H1 (cell line): Measurements from ENCODE around the gene KRTAP10-8. TPM values are rescaled to one million over a fixed set of nuclear protein-coding genes. Genes with fewer than 3 reads are reported as not detected.
"Not testable (repeated sequence)": the region's sequence is repeated elsewhere in the genome, so short reads cannot be mapped to it uniquely, and the experiment has no call there.

Experiments used
- CTCF ChIA-PET: fragments of 300-600 bp; sonication (Branson Sonifier 250); formaldehyde crosslinking; loops from one replicate; lab custom pipeline; 2021; ENCODE audit not compliant: partially characterized antibody; lab: Charles Lee
- POLR2A ChIA-PET: fragments of 300-600 bp; sonication (Branson Sonifier 250); formaldehyde crosslinking; loops from one replicate; lab custom pipeline; 2021; ENCODE audit warnings: inconsistent platforms; ENCODE audit not compliant: partially characterized antibody; lab: Charles Lee
- DNase-seq, 2 experiments: peaks; one replicate each; pipeline versions ENCODE4 v3.0.0 to v3.0.0-alpha.2; 2010 to 2022; ENCODE audit warnings: low spot score in 2 of 2, low read depth in 1 of 2, mixed read lengths in 1 of 2
- FAIRE-seq: peaks from 2 replicates; lab custom pipeline; 2011; peaks lifted over from hg19 to GRCh38; lab: Jason Lieb, UNC
- H2AFZ ChIP-seq: 2 replicates; pipeline ENCODE4 v1.8.1; 2012; ENCODE audit warnings: low read length, inconsistent platforms
- H2AK5ac ChIP-seq: 2 replicates; pipeline ENCODE4 v1.6.1; 2013; ENCODE audit warnings: low read depth, low read length
- H2BK120ac ChIP-seq: replicated peaks from 2 replicates; pipeline ENCODE3; 2013; ENCODE audit warnings: low read depth, low read length, inconsistent platforms
- H2BK12ac ChIP-seq: 2 replicates; pipeline ENCODE4 v1.6.1; 2013; ENCODE audit warnings: low read depth, low read length
- H2BK15ac ChIP-seq: 2 replicates; pipeline ENCODE4 v1.6.1; 2013; ENCODE audit warnings: low read length
- H2BK20ac ChIP-seq: 2 replicates; pipeline ENCODE4 v1.6.1; 2013; ENCODE audit warnings: low read length
- H2BK5ac ChIP-seq: 2 replicates; pipeline ENCODE4 v1.6.1; 2013; ENCODE audit warnings: low read depth, low read length
- H3K14ac ChIP-seq: 2 replicates; pipeline ENCODE4 v1.6.1; 2013; ENCODE audit warnings: inconsistent platforms; ENCODE audit not compliant: insufficient read length
- H3K18ac ChIP-seq: 2 replicates; pipeline ENCODE4 v1.6.1; 2013; ENCODE audit warnings: low read length; ENCODE audit errors: extremely low read depth
- H3K23ac ChIP-seq: 2 replicates; pipeline ENCODE4 v1.6.1; 2013; ENCODE audit warnings: inconsistent platforms; ENCODE audit not compliant: insufficient read length
- H3K23me2 ChIP-seq: 2 replicates; pipeline ENCODE4 v1.6.1; 2013; ENCODE audit warnings: low read depth, low read length
- H3K27ac ChIP-seq: 2 replicates; pipeline ENCODE4 v1.6.1; 2011; ENCODE audit warnings: low read depth, low read length, inconsistent platforms
- H3K27me3 ChIP-seq, 4 experiments: replicated peaks in 1 of 4; 1 replicate in 1 of 4; 2 replicates in 3 of 4; pipeline versions ENCODE4 v1.6.1 to v1.8.1; 2011 to 2013; ENCODE audit warnings: low read length in 3 of 4, mild to moderate bottlenecking in 3 of 4, inconsistent platforms in 2 of 4, mixed read lengths in 2 of 4, moderate library complexity in 1 of 4; ENCODE audit not compliant: control insufficient read depth in 3 of 4, insufficient read depth in 3 of 4; ENCODE audit errors: extremely low read depth in 1 of 4
- H3K36me3 ChIP-seq, 4 experiments: 2 replicates each; pipeline versions ENCODE4 v1.6.1 to v1.8.1; 2011 to 2013; ENCODE audit warnings: mild to moderate bottlenecking in 4 of 4, low read length in 3 of 4, moderate library complexity in 2 of 4, control low read depth in 1 of 4, inconsistent platforms in 1 of 4; ENCODE audit not compliant: insufficient read depth in 4 of 4, control insufficient read depth in 2 of 4
- H3K4ac ChIP-seq: replicated peaks from 2 replicates; pipeline ENCODE3; 2013; ENCODE audit warnings: low read length, low read depth, mixed read lengths, inconsistent platforms; ENCODE audit not compliant: insufficient read length
- H3K4me1 ChIP-seq, 4 experiments: replicated peaks in 1 of 4; 1 replicate in 1 of 4; 2 replicates in 3 of 4; pipeline versions ENCODE4 v1.6.1 to v1.8.1; 2011 to 2013; ENCODE audit warnings: low read length in 3 of 4, inconsistent platforms in 2 of 4, mixed read lengths in 1 of 4; ENCODE audit not compliant: insufficient read depth in 4 of 4, control insufficient read depth in 3 of 4
- H3K4me2 ChIP-seq, 2 experiments: 2 replicates each; pipeline versions ENCODE4 v1.6.1 to v1.8.1; 2011 to 2013; ENCODE audit warnings: low read depth in 2 of 2, low read length in 2 of 2, control low read depth in 1 of 2, inconsistent platforms in 1 of 2, mild to moderate bottlenecking in 1 of 2; ENCODE audit not compliant: insufficient read depth in 1 of 2
- H3K4me3 ChIP-seq, 4 experiments: fragments of 200-600, 300-600 bp in 1 of 4; sonication (generic), shearing (Covaris generic), sonication (Bioruptor Twin) in 1 of 4; 2 replicates each; pipeline versions ENCODE4 v1.5.1 to v1.8.1; 2011 to 2016; ENCODE audit warnings: low read length in 4 of 4, low read depth in 3 of 4, control low read depth in 2 of 4, inconsistent platforms in 2 of 4, mild to moderate bottlenecking in 2 of 4, mixed read lengths in 1 of 4, moderate library complexity in 1 of 4; ENCODE audit not compliant: insufficient read depth in 2 of 4; ENCODE audit errors: extremely low read depth in 1 of 4
- H3K56ac ChIP-seq: replicated peaks from 2 replicates; pipeline ENCODE3; 2013; ENCODE audit warnings: low read depth, mild to moderate bottlenecking, mixed read lengths, low read length, inconsistent platforms; ENCODE audit not compliant: insufficient read length
- H3K79me1 ChIP-seq: 2 replicates; pipeline ENCODE4 v1.6.1; 2013; ENCODE audit warnings: low read depth, low read length, control low read depth
- H3K79me2 ChIP-seq, 2 experiments: 2 replicates each; pipeline versions ENCODE4 v1.6.1 to v1.8.1; 2012 to 2013; ENCODE audit warnings: low read length in 2 of 2, mild to moderate bottlenecking in 2 of 2, inconsistent platforms in 1 of 2; ENCODE audit not compliant: insufficient read depth in 2 of 2, control insufficient read depth in 1 of 2
- H3K9ac ChIP-seq, 4 experiments: replicated peaks in 1 of 4; 1 replicate in 1 of 4; 2 replicates in 3 of 4; pipeline versions ENCODE4 v1.6.1 to v1.8.1; 2011 to 2013; ENCODE audit warnings: low read depth in 3 of 4, low read length in 3 of 4, control low read depth in 2 of 4, mild to moderate bottlenecking in 2 of 4, moderate library complexity in 2 of 4, inconsistent platforms in 1 of 4; ENCODE audit errors: extremely low read depth in 1 of 4
- H3K9me3 ChIP-seq, 2 experiments: 2 replicates each; pipeline versions ENCODE4 v1.6.1 to v1.8.1; 2012 to 2013; ENCODE audit warnings: mild to moderate bottlenecking in 2 of 2, moderate library complexity in 2 of 2, control low read depth in 1 of 2, inconsistent platforms in 1 of 2, low read depth in 1 of 2, low read length in 1 of 2, mixed read lengths in 1 of 2; ENCODE audit not compliant: insufficient read depth in 2 of 2
- H4K20me1 ChIP-seq, 2 experiments: replicated peaks in 1 of 2; 2 replicates each; pipeline versions ENCODE3 to v1.8.1; 2011 to 2013; ENCODE audit warnings: inconsistent platforms in 2 of 2, low read length in 2 of 2, mild to moderate bottlenecking in 1 of 2; ENCODE audit not compliant: insufficient read depth in 2 of 2, control insufficient read depth in 1 of 2
- H4K5ac ChIP-seq: 2 replicates; pipeline ENCODE4 v1.6.1; 2013; ENCODE audit warnings: low read length, low read depth, mixed read lengths, inconsistent platforms; ENCODE audit not compliant: insufficient read length
- H4K8ac ChIP-seq: 2 replicates; pipeline ENCODE4 v1.8.0; 2013; ENCODE audit warnings: mild to moderate bottlenecking, moderate library complexity, low read length, inconsistent platforms; ENCODE audit not compliant: insufficient read depth; ENCODE audit errors: extremely low read depth
- H4K91ac ChIP-seq: replicated peaks from 2 replicates; pipeline ENCODE3; 2013; ENCODE audit warnings: low read length, mixed read lengths, inconsistent platforms; ENCODE audit not compliant: insufficient read length
- BCL11A ChIP-seq, 2 experiments: IDR thresholded peaks; one replicate each; pipeline ENCODE4 v1.6.1; 2011; ENCODE audit warnings: low read depth in 2 of 2, low read length in 2 of 2, mild to moderate bottlenecking in 2 of 2
- CTBP2 ChIP-seq: IDR thresholded peaks from 2 replicates; pipeline ENCODE4 v1.7.0; 2011; ENCODE audit warnings: borderline replicate concordance, mild to moderate bottlenecking, moderate library complexity, mixed read lengths, low read length; ENCODE audit not compliant: insufficient read depth, insufficient read length
- SAP30 ChIP-seq: fragments of 300-600 bp; sonication (generic); IDR thresholded peaks from 2 replicates; pipeline ENCODE4 v1.7.1; 2012; ENCODE audit warnings: low read length, moderate library complexity, mild to moderate bottlenecking, inconsistent platforms; ENCODE audit not compliant: insufficient read depth, insufficient replicate concordance
- SIN3A ChIP-seq, 2 experiments: IDR thresholded peaks in 1 of 2; conservative IDR thresholded peaks in 1 of 2; 2 replicates each; pipeline ENCODE4 v1.6.1; 2011 to 2012; ENCODE audit warnings: low read length in 2 of 2, improper control_type of control experiment in 1 of 2, low read depth in 1 of 2, mild to moderate bottlenecking in 1 of 2
- WGBS, 2 experiments: shearing (Covaris generic) in 1 of 2; methylation state at CpG; one replicate each; pipeline versions ENCODE4 v1.1.6 to v1.1.7; 2013 to 2015; ENCODE audit warnings: low lambda C conversion rate in 2 of 2, mixed read lengths in 2 of 2, inconsistent platforms in 1 of 2, low coverage in 1 of 2, missing lambda C conversion rate in 1 of 2; ENCODE audit not compliant: insufficient replicate concordance in 2 of 2, insufficient coverage in 1 of 2, insufficient read length in 1 of 2; ENCODE audit errors: extremely low coverage in 1 of 2, missing lambda C conversion rate in 1 of 2; 5-methylcytosine and 5-hydroxymethylcytosine counted together
- polyA plus RNA-seq, 7 experiments: library from polyadenylated mRNA; depleted of rRNA in 3 of 7; stranded (reverse) in 5 of 7; unstranded in 2 of 7; fragments of >200 nt in 5 of 7; fragments of 200-250 nt in 2 of 7; gene quantifications; 1 replicate in 5 of 7; 2 replicates in 1 of 7; 4 replicates in 1 of 7; pipeline versions ENCODE4 v1.2.1 to v1.2.3, GENCODE V29; 2011 to 2013; ENCODE audit warnings: missing spikeins in 2 of 7, mixed read lengths in 2 of 7
- total RNA-seq: library from RNA; stranded (reverse); fragmentation: NEBNext Ultra II Directional; extraction: Animal tissue kit (Norgen Biotek cat#: 25700); gene quantifications from 2 replicates; pipeline ENCODE4 v1.2.1, GENCODE V29; 2021

Gene KRTAP10-8
- total and polyA plus RNA-seq, 2 of the 8 experiments (the other 6 are each of a cell fraction or from before 2014, with no cell fraction given), result not detected

GRCh38 chr21:44609193-44609592, 2.7 kb upstream of the KRTAP10-8 start (continued):
- TF ChIP-seq SIN3A (conservative IDR thresholded peaks at IDR 0.05 in 1 of 2, IDR thresholded peaks at IDR 0.05 in 1 of 2; ENCODE audit: low read depth in 1 of 2, low read length in 2 of 2), result no peak
- no peak for TF ChIP-seq SAP30
- TF ChIP-seq BCL11A (IDR thresholded peaks at IDR 0.05; ENCODE audit: low read depth in 2 of 2, low read length in 2 of 2), result no peak
- no peak for TF ChIP-seq CTBP2

- H3K4me3 ChIP-seq, H3K14ac ChIP-seq, H3K79me2 ChIP-seq, H4K91ac ChIP-seq, H3K27ac ChIP-seq, H4K8ac ChIP-seq, H3K4me2 ChIP-seq, H3K27me3 ChIP-seq, H3K79me1 ChIP-seq, H3K23me2 ChIP-seq, H3K9ac ChIP-seq, H3K56ac ChIP-seq, H2BK5ac ChIP-seq, H4K20me1 ChIP-seq, H2BK20ac ChIP-seq, H3K18ac ChIP-seq, H2BK12ac ChIP-seq, FAIRE-seq, H3K4me1 ChIP-seq, H3K23ac ChIP-seq, H2BK15ac ChIP-seq, H4K5ac ChIP-seq, H3K36me3 ChIP-seq, H2AK5ac ChIP-seq, H2BK120ac ChIP-seq, POLR2A ChIA-PET, H3K4ac ChIP-seq, H2AFZ ChIP-seq: not testable (repeated sequence)
- 90% methylated on average over 7 of the region's 7 CpGs; no CpG with 5 or more reads in 1 of the 2 experiments for WGBS, 2 experiments
- H3K9me3 ChIP-seq, result peaks cover 19 to 22% of the 10 kb centered on the region in 2 experiments
- CTCF ChIA-PET, result interaction anchor here (0.7 to 1.5 kb wide), 3 partner anchors 87 to 183 kb away, joined by 3 to 5 read pairs (median 3); partner anchors contain the start of gene KRTAP10-12
- peak in 1 of 2 experiments; percentile 34 for DNase-seq
Observed at GRCh38 chr21:44610157-44610843, 1.6 kb upstream of the KRTAP10-8 start.
